Left ventricle myocardium inferior (tissue), 1 donor: ENCODE data around the gene ENDOD1. TPM values are rescaled to one million over a fixed set of nuclear protein-coding genes. Genes with fewer than 3 reads are reported as not detected.

Experiments used
- DNase-seq: peaks from one replicate; pipeline ENCODE4 v3.0.0-alpha.2; 2020
- H3K27ac ChIP-seq: fragments of 200-600 bp; replicated peaks from 2 replicates; pipeline ENCODE4 v1.8.0; 2021
- H3K27me3 ChIP-seq: fragments of 200-600 bp; 2 replicates; pipeline ENCODE4 v1.8.0; 2021; ENCODE audit warnings: low read depth
- H3K36me3 ChIP-seq: fragments of 200-600 bp; 2 replicates; pipeline ENCODE4 v1.8.0; 2021
- H3K4me1 ChIP-seq: fragments of 200-600 bp; 2 replicates; pipeline ENCODE4 v1.8.0; 2021
- H3K4me3 ChIP-seq: fragments of 200-600 bp; 2 replicates; pipeline ENCODE4 v1.8.0; 2021; ENCODE audit warnings: mild to moderate bottlenecking, moderate library complexity
- H3K9me3 ChIP-seq: fragments of 200-600 bp; replicated peaks from 2 replicates; pipeline ENCODE4 v1.8.0; 2021
- CTCF ChIP-seq: fragments of 200-600 bp; IDR thresholded peaks from 2 replicates; pipeline ENCODE4 v1.8.0; 2021; ENCODE audit warnings: antibody characterized with exemption, mild to moderate bottlenecking, borderline replicate concordance
- intact Hi-C: fragments of 100-400 bp; cut with micrococcal nuclease; formaldehyde crosslinking; loops from one replicate; pipeline ENCODE4 v1.11.0; 2022
- total RNA-seq: library from RNA; stranded (reverse); fragmentation: NEBNext Ultra II Directional; extraction: Animal tissue kit (Norgen Biotek cat#: 25700); gene quantifications from one replicate; pipeline ENCODE4 v1.2.1, GENCODE V29; 2021
- donor health status: DM: no; HTN: yes; CAD: no; lungs with severe emphysema.

The ENDOD1 gene
- total RNA-seq, 1 donor from 2014 or later: 11.3 TPM

- TF ChIP-seq CTCF: no peak
- Histone ChIP-seq H3K27ac (peak overlapping the region; percentile 94), H3K4me1 (peaks cover 43% of the 10 kb centered on the region), H3K36me3 (no peaks in the 10 kb centered on the region), H3K9me3 (no peaks in the 10 kb centered on the region), H3K4me3 (peak overlapping the region; percentile 75), H3K27me3 (no peaks in the 10 kb centered on the region)
- peak; percentile 35 for DNase-seq
- intact Hi-C loops: loop anchor here (5.0 to 10.0 kb wide), 4 partner anchors 55 to 612 kb away; partner anchors contain the start of gene SRSF8
Observed at GRCh38 chr11:95149651-95150364, 60.2 kb downstream of the ENDOD1 start.

- H3K4me1 ChIP-seq: peaks cover 43% of the 10 kb centered on the region
- H3K36me3 ChIP-seq: no peaks in the 10 kb centered on the region
- peak overlapping the region; percentile 75 for H3K4me3 ChIP-seq
- no peaks in the 10 kb centered on the region for H3K9me3 ChIP-seq
- peak; percentile 88 for DNase-seq
- H3K27me3 ChIP-seq: no peaks in the 10 kb centered on the region
- TF ChIP-seq CTCF: peak; percentile 81
- intact Hi-C loops: loop anchor here (5.0 kb wide), 2 partner anchors 556 to 611 kb away; no protein-coding TSS in a partner anchor
- H3K27ac ChIP-seq: peak overlapping the region; percentile 94
Observed at GRCh38 chr11:95150956-95151684, 61.5 kb downstream of the ENDOD1 start.

GRCh38 chr11:95152876-95153856, 63.5 kb downstream of the ENDOD1 start:
- H3K27ac ChIP-seq: peak overlapping the region; percentile 18
- H3K27me3 ChIP-seq: no peaks in the 10 kb centered on the region
- no peak for TF ChIP-seq CTCF
- peaks cover 49% of the 10 kb centered on the region for H3K4me1 ChIP-seq
- peak overlapping the region; percentile 24 for H3K4me3 ChIP-seq
- no peak for DNase-seq
- no peaks in the 10 kb centered on the region for H3K9me3 ChIP-seq
- intact Hi-C loops: loop anchor here (5.0 kb wide), 2 partner anchors 554 to 609 kb away; no protein-coding TSS in a partner anchor
- H3K36me3 ChIP-seq: no peaks in the 10 kb centered on the region

GRCh38 chr11:95153857-95154246, 64.2 kb downstream of the ENDOD1 start:
- H3K4me1 ChIP-seq: peaks cover 49% of the 10 kb centered on the region
- no peak for DNase-seq

More at GRCh38 chr11:95153857-95154246, 64.2 kb downstream of the ENDOD1 start:
- TF ChIP-seq CTCF: no peak
- H3K4me3 ChIP-seq: no peak overlapping the region
- intact Hi-C loops: loop anchor here (5.0 kb wide), 2 partner anchors 553 to 608 kb away; no protein-coding TSS in a partner anchor
- peak overlapping the region; percentile 18 for H3K27ac ChIP-seq
- no peaks in the 10 kb centered on the region for H3K36me3 ChIP-seq
- H3K9me3 ChIP-seq: no peaks in the 10 kb centered on the region
- no peaks in the 10 kb centered on the region for H3K27me3 ChIP-seq
